Liver (tissue), 9 donors: Measurements from ENCODE around the gene TPK1. TPM values are rescaled to one million over a fixed set of nuclear protein-coding genes. Genes with fewer than 3 reads are reported as not detected.

ENCODE experiments used
- DNase-seq: peaks from one replicate; pipeline ENCODE4 v3.0.0-alpha.2; 2017; ENCODE audit warnings: low spot score
- H3K27ac ChIP-seq, 2 donors: one replicate each; pipeline ENCODE4 v1.7.0; 2013; ENCODE audit warnings: inconsistent platforms in 2 of 2, low read length in 2 of 2, control low read depth in 1 of 2, low read depth in 1 of 2, mild to moderate bottlenecking in 1 of 2
- H3K27me3 ChIP-seq, 4 donors: one replicate each; pipeline versions ENCODE4 v1.6.1 to v1.7.0; 2013; ENCODE audit warnings: low read length in 3 of 4, inconsistent platforms in 1 of 4, mild to moderate bottlenecking in 1 of 4, moderate library complexity in 1 of 4; ENCODE audit not compliant: control insufficient read depth in 4 of 4, insufficient read depth in 4 of 4
- H3K36me3 ChIP-seq, 4 donors: one replicate each; pipeline versions ENCODE4 v1.6.1 to v1.7.0; 2013; ENCODE audit warnings: low read length in 3 of 4, mild to moderate bottlenecking in 3 of 4, low read depth in 1 of 4, moderate library complexity in 1 of 4; ENCODE audit not compliant: control insufficient read depth in 4 of 4, insufficient read depth in 3 of 4
- H3K4me1 ChIP-seq, 4 donors: one replicate each; pipeline versions ENCODE4 v1.6.1 to v1.7.0; 2013; ENCODE audit warnings: low read length in 3 of 4, mild to moderate bottlenecking in 3 of 4, moderate library complexity in 1 of 4; ENCODE audit not compliant: control insufficient read depth in 4 of 4, insufficient read depth in 4 of 4
- H3K4me3 ChIP-seq, 3 donors: one replicate each; pipeline versions ENCODE4 v1.6.1 to v1.7.0; 2013; ENCODE audit warnings: low read length in 3 of 3, control low read depth in 1 of 3, low read depth in 1 of 3, mild to moderate bottlenecking in 1 of 3
- H3K9ac ChIP-seq, 2 donors: one replicate each; pipeline ENCODE4 v1.7.0; 2013; ENCODE audit warnings: low read length in 2 of 2, mild to moderate bottlenecking in 2 of 2, moderate library complexity in 2 of 2, control low read depth in 1 of 2, low read depth in 1 of 2
- H3K9me3 ChIP-seq, 4 donors: one replicate each; pipeline versions ENCODE4 v1.6.1 to v1.7.0; 2013; ENCODE audit warnings: low read length in 3 of 4; ENCODE audit not compliant: control insufficient read depth in 4 of 4
- EGR1 ChIP-seq, 2 donors: IDR thresholded peaks; 2 replicates each; pipeline ENCODE4 v1.6.1; 2016 to 2018; ENCODE audit warnings: antibody characterized with exemption in 2 of 2, low read depth in 2 of 2
- FOXA1 ChIP-seq: IDR thresholded peaks from 2 replicates; pipeline ENCODE4 v1.6.1; 2016; ENCODE audit warnings: antibody characterized with exemption
- FOXA2 ChIP-seq: IDR thresholded peaks from 2 replicates; pipeline ENCODE4 v1.6.1; 2016; ENCODE audit warnings: antibody characterized with exemption
- GABPA ChIP-seq, 2 donors: IDR thresholded peaks in 1 of 2; conservative IDR thresholded peaks in 1 of 2; 2 replicates each; pipeline ENCODE4 v1.6.1; 2016; ENCODE audit warnings: antibody characterized with exemption in 2 of 2, mild to moderate bottlenecking in 1 of 2, moderate library complexity in 1 of 2
- HNF4A ChIP-seq, 2 donors: conservative IDR thresholded peaks; 2 replicates each; pipeline ENCODE4 v1.6.1; 2016; ENCODE audit warnings: antibody characterized with exemption in 2 of 2, mild to moderate bottlenecking in 2 of 2
- HNF4G ChIP-seq: IDR thresholded peaks from 2 replicates; pipeline ENCODE4 v1.6.1; 2016; ENCODE audit warnings: antibody characterized with exemption
- JUND ChIP-seq, 2 donors: IDR thresholded peaks; 2 replicates each; pipeline ENCODE4 v1.6.1; 2016; ENCODE audit warnings: antibody characterized with exemption in 2 of 2
- NR2F2 ChIP-seq: IDR thresholded peaks from 2 replicates; pipeline ENCODE4 v1.6.1; 2016; ENCODE audit warnings: antibody characterized with exemption
- RAD21 ChIP-seq, 2 donors: IDR thresholded peaks; 2 replicates each; pipeline ENCODE4 v1.6.1; 2016; ENCODE audit warnings: antibody characterized with exemption in 2 of 2, mild to moderate bottlenecking in 2 of 2
- RXRA ChIP-seq, 2 donors: IDR thresholded peaks; 2 replicates each; pipeline ENCODE4 v1.6.1; 2017 to 2018; ENCODE audit warnings: antibody characterized with exemption in 2 of 2, mild to moderate bottlenecking in 1 of 2
- SP1 ChIP-seq: IDR thresholded peaks from 2 replicates; pipeline ENCODE4 v1.6.1; 2018; ENCODE audit warnings: antibody characterized with exemption, mild to moderate bottlenecking
- TAF1 ChIP-seq: conservative IDR thresholded peaks from 2 replicates; pipeline ENCODE4 v1.6.1; 2016; ENCODE audit warnings: antibody characterized with exemption, mild to moderate bottlenecking
- YY1 ChIP-seq: IDR thresholded peaks from 2 replicates; pipeline ENCODE4 v1.6.1; 2016; ENCODE audit warnings: antibody characterized with exemption, mild to moderate bottlenecking
- ZBTB33 ChIP-seq: IDR thresholded peaks from 2 replicates; pipeline ENCODE4 v1.6.1; 2016; ENCODE audit warnings: antibody characterized with exemption
- WGBS: extraction: QIAGEN DNeasy Blood & Tissue Kit; methylation state at CpG from one replicate; pipeline ENCODE4 v1.1.7; 2013; 5-methylcytosine and 5-hydroxymethylcytosine counted together
- polyA plus RNA-seq, 2 donors: library from polyadenylated mRNA; stranded (reverse) in 1 of 2; unstranded in 1 of 2; fragments of 200-250 nt in 1 of 2; fragments of >200 nt in 1 of 2; fragmentation: Nextera tagmentation in 1 of 2; extraction: Ambion mirVana in 1 of 2; gene quantifications; one replicate each; pipeline versions ENCODE4 v1.2.1 to v1.2.3, GENCODE V29; 2013 to 2015
- total RNA-seq, 2 donors: library from RNA; depleted of rRNA; stranded (reverse); fragments of >200 nt; gene quantifications; one replicate each; pipeline ENCODE4 v1.2.3, GENCODE V29; 2014
- TF ChIP-seq, protein P1 (sequence below): fragments of 150-350 bp; IDR thresholded peaks from 2 replicates; pipeline ENCODE4 v1.5.1; 2017; ENCODE audit warnings: improper control_type of control experiment, low read depth, low read length; ENCODE audit not compliant: missing input control
- TF ChIP-seq, protein P2 (sequence below): IDR thresholded peaks from 2 replicates; pipeline ENCODE4 v1.6.1; 2016; ENCODE audit warnings: antibody characterized with exemption
- TF ChIP-seq, protein P3 (sequence below): IDR thresholded peaks from 2 replicates; pipeline ENCODE4 v1.6.1; 2016; ENCODE audit warnings: antibody characterized with exemption, mild to moderate bottlenecking
- TF ChIP-seq, protein P4 (sequence below): IDR thresholded peaks from 2 replicates; pipeline ENCODE4 v1.6.1; 2016; ENCODE audit warnings: antibody characterized with exemption
- donor health status: healthy.
- donor health status: healthy.
- donor health status: healthy.
- donor health status: healthy.
- donor health status: healthy.

The TPK1 gene
- total and polyA plus RNA-seq, 4 donors: 2.2 to 7.5 (median 3.3) TPM

DNA sequence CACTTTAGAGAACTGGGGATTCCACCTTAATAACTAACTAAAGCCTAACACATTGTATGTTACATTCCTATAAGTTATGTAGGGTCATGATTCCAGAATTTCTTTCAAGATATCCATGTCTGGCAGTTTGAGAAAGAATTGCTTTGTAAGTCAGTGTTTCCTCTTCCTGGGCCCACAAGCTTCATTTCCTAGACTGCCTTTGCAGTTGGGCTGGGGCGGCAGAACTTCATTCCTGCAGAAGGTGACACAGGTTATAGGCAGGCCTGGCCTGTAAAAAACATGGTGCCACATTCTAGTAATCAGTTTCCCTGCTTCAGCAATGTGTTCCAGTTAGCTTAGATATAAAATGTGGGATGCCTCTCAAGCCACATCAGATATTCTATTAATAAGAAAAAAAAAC is 248.2 kb downstream of the TPK1 start (continued):
- TF ChIP-seq, protein P1, sequence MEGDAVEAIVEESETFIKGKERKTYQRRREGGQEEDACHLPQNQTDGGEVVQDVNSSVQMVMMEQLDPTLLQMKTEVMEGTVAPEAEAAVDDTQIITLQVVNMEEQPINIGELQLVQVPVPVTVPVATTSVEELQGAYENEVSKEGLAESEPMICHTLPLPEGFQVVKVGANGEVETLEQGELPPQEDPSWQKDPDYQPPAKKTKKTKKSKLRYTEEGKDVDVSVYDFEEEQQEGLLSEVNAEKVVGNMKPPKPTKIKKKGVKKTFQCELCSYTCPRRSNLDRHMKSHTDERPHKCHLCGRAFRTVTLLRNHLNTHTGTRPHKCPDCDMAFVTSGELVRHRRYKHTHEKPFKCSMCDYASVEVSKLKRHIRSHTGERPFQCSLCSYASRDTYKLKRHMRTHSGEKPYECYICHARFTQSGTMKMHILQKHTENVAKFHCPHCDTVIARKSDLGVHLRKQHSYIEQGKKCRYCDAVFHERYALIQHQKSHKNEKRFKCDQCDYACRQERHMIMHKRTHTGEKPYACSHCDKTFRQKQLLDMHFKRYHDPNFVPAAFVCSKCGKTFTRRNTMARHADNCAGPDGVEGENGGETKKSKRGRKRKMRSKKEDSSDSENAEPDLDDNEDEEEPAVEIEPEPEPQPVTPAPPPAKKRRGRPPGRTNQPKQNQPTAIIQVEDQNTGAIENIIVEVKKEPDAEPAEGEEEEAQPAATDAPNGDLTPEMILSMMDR: no peak
- TF ChIP-seq JUND (IDR thresholded peaks at IDR 0.05) (no peak), HNF4A (conservative IDR thresholded peaks at IDR 0.05) (no peak), YY1 (no peak)

DNA sequence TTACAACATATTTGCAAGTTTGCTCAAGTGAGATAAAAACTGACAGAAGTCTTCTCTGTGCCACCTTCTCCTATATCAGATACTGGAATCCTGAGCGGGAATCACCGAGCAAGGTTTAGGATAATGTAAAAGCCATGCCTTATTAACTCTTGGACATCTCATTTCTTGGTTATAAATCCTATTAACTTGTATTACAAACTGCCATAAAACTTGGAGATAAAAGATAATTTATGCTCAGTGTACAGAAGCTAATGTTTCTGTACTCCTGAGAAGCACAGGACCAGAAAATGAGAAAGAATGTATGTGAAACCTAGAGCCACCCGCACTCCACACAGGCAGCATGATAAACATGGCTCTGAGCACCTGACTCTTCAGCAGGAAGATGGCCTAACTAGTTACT is 251.1 kb downstream of the TPK1 start:
- no peaks in the 10 kb centered on the region for H3K4me1 ChIP-seq
- H3K27me3 ChIP-seq: no peaks in the 10 kb centered on the region
- H3K36me3 ChIP-seq: no peaks in the 10 kb centered on the region
- no peak overlapping the region for H3K4me3 ChIP-seq
- no peaks in the 10 kb centered on the region for H3K9me3 ChIP-seq
- 92% methylated on average over 3 of the region's 3 CpGs for WGBS
- DNase-seq: no peak
- H3K27ac ChIP-seq: no peak overlapping the region
- no peak overlapping the region for H3K9ac ChIP-seq
- no peak for TF ChIP-seq HNF4A (conservative IDR thresholded peaks at IDR 0.05)
- TF ChIP-seq EGR1 (IDR thresholded peaks at IDR 0.05; ENCODE audit: low read depth in 2 of 2): no peak

DNA sequence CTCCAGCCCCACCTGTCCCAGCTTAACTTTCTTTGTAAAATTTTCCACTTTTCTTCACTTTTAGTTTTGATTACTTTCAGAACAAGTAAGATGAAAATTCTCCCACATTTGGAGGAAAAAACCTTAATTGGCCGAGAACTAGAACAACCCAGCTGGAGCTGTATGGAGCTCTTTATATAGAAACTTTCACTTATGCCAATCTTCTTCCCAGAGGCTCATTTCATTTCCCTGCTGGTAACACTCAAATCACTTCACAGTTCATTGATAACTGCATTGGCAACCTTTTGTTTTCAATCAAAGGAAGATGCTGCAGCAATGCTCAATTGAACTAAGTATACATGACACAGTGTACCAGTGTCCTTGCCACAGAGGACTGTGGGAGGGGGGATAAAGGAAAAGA is 256.2 kb downstream of the TPK1 start:
- no peak for DNase-seq
- TF ChIP-seq ZBTB33 (no peak), FOXA2 (no peak), GABPA (IDR thresholded peaks at IDR 0.05 in 1 of 2, conservative IDR thresholded peaks at IDR 0.05 in 1 of 2) (no peak), EGR1 (IDR thresholded peaks at IDR 0.05; ENCODE audit: low read depth in 2 of 2) (no peak), FOXA1 (no peak), JUND (IDR thresholded peaks at IDR 0.05) (no peak), TAF1 (no peak), RXRA (IDR thresholded peaks at IDR 0.05) (no peak), NR2F2 (no peak), HNF4G (no peak), RAD21 (IDR thresholded peaks at IDR 0.05) (no peak), SP1 (no peak), HNF4A (conservative IDR thresholded peaks at IDR 0.05) (no peak), YY1 (no peak)
- TF ChIP-seq, protein P2, sequence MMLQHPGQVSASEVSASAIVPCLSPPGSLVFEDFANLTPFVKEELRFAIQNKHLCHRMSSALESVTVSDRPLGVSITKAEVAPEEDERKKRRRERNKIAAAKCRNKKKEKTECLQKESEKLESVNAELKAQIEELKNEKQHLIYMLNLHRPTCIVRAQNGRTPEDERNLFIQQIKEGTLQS: no peak
- TF ChIP-seq, protein P3, sequence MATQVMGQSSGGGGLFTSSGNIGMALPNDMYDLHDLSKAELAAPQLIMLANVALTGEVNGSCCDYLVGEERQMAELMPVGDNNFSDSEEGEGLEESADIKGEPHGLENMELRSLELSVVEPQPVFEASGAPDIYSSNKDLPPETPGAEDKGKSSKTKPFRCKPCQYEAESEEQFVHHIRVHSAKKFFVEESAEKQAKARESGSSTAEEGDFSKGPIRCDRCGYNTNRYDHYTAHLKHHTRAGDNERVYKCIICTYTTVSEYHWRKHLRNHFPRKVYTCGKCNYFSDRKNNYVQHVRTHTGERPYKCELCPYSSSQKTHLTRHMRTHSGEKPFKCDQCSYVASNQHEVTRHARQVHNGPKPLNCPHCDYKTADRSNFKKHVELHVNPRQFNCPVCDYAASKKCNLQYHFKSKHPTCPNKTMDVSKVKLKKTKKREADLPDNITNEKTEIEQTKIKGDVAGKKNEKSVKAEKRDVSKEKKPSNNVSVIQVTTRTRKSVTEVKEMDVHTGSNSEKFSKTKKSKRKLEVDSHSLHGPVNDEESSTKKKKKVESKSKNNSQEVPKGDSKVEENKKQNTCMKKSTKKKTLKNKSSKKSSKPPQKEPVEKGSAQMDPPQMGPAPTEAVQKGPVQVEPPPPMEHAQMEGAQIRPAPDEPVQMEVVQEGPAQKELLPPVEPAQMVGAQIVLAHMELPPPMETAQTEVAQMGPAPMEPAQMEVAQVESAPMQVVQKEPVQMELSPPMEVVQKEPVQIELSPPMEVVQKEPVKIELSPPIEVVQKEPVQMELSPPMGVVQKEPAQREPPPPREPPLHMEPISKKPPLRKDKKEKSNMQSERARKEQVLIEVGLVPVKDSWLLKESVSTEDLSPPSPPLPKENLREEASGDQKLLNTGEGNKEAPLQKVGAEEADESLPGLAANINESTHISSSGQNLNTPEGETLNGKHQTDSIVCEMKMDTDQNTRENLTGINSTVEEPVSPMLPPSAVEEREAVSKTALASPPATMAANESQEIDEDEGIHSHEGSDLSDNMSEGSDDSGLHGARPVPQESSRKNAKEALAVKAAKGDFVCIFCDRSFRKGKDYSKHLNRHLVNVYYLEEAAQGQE: no peak
- TF ChIP-seq, protein P1: no peak
- TF ChIP-seq, protein P4, sequence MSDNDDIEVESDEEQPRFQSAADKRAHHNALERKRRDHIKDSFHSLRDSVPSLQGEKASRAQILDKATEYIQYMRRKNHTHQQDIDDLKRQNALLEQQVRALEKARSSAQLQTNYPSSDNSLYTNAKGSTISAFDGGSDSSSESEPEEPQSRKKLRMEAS: no peak
- Histone ChIP-seq H3K4me1 (peaks cover 0 to 1% (median 0%) of the 10 kb centered on the region in 4 donors), H3K27ac (no peak overlapping the region), H3K27me3 (no peaks in the 10 kb centered on the region), H3K4me3 (no peak overlapping the region), H3K9me3 (no peaks in the 10 kb centered on the region), H3K9ac (no peak overlapping the region), H3K36me3 (no peaks in the 10 kb centered on the region)
- WGBS: 92% methylated on average over 1 of the region's 1 CpG
